Stimulated activated CD4-positive, alpha-beta T cell treated with anti-CD3 and anti-CD28 coated beads, Interleukin-2, amount 100 ng/mL, for 4 hours (primary cell): ENCODE data around the gene PIK3CG.

ENCODE experiments used
- DNase-seq: peaks from one replicate; pipeline ENCODE4 v3.0.0-alpha.2; 2020; ENCODE audit warnings: low read depth

The PIK3CG gene

DNA sequence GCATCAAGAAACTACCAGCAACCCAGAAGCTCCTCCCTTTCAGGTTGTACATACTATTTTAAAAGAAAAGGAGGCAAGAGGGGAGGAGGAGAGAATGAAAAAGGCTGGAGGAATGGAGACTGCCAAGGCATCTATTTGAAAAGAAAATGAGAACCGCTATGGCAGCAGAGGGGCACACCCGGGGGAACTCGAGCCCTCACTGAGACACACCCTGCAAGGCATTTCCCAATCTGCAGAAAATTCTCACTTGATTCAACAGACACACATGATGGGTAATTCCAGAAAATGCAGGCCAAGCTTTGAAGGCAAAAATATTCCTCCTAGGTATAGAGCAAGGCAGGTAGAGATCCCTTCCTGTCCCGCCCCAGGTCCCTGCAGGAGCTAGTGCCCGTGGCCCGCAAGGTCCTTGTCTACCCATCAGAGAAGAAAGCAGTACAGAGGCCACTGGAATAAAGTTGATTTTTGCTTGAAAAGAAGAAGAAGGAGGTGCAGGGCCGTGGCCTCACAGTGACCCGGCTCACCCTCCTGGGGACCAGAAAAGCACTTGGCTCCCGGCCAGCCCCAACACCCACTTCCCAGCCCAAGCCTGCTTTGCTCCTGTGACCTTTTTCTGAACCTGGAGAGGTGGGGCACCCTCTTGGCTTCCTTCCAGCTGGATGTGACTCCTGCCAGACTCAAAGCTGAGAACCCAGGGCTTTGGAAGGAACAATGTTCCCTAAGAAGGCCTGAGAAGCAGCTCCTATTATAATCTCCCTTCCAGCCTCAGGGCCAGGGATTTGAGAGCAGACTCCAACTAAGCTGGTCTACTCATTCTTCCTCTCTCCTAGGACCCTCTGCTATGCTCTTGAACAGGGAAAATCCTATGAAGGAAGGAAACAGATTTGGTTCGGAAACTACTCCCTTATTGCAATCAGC, 6.2 kb upstream of the PIK3CG start:
- DNase-seq, result no peak

DNA sequence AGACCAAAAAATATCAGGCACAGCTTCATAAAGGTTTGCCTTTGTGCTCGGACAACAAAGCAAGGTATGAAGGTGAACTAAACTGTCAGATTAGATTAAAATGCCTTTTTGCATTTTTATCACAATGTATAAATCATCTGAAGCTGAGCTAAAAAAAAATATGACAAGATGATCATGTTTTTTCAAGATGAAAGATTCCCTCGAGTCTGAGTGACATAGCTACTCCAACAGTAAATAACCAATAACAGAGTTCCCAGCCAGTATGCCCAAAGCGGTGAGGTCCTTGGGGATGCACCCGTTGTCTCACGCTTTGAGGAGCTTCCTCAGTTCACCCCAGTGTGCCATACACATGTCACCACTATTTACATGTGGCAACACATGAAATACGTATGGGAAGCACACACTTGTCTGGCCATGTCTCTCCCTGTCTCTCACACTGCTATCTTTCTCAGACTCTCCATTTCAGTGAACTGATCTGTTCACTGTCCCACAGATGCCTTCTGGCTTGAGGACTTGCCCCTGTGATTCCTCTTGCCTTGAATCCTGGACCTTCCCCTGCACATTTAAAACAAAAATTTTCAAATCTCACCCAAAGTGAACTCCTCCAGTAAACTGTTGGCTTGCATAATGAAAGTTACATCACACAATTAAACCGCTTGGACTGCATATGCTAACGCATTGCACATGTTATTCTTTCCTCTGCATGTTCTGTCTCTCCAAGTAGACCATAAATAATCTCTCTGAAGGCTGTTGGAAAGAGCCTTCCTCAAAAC, 2.6 kb upstream of the PIK3CG start:
- DNase-seq, result no peak

DNA sequence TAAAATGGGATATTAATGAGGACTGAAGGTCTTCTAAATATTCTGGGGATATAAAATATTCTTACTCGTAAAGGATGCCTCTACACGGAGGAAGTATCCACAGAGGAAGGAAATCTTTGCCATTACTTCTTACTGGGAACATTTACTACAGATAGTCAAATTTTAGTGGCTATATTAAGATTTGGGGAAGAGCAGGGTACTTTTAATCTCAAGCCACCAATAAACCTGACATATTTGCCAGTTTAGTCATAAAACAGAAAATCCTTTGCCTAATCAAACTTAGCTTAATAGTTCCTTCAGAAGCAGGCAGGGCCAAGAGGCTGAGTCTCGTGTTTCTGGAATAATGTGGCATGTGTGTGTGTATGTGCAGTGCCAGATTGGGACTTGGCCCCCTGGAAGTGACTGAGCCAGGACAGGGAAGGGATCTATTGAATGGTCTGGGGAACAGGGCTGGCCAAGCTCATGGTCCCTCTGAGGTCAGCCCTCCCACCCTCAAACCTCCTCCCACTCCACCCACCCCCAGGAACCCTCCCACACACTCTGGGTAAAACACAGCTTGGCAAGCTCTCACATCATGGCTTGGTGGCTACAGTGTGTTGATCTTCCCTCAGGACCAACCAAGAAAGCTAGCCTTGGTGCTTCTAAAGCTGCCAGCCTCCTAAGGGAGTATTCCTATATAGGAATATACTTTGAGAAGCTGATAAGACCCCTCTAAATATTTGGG, 1.6 kb upstream of the PIK3CG start:
- no peak for DNase-seq

DNA sequence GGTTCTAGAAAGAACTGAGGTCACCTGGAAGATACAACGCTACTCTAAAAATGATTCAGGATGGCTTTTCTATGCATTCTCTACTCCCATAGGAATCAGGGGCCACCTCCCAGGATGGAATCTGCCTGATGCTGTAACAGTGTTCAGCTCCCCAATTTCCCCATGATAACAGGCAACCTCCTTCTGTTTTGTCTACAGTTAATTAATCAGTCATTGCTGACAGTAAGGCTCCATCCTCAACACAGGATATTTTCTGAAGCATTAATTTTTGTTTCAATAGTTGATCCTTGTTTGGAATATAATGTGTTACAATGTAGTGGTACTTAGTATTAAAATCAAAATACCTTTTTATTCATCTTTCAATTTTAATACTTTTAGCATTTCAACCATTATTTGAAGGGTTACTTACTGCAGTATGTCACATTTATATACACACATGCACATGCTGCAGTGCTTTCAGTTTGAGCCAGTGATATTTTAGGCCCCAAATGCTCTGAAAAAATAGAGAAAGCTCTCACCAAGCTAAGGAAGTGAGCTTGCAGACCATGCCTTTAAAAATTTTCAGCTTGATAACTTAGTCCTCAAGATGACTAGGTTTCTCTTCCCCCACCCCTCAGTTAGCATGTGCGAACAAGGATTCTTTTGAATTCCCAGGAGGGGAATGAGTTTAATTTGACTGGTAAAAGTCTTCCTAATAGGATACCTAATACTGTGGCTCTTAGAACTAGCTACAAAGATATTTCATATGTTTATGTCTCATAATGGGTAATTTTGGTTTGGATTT, 592 bp upstream of the PIK3CG start:
- no peak for DNase-seq

DNA sequence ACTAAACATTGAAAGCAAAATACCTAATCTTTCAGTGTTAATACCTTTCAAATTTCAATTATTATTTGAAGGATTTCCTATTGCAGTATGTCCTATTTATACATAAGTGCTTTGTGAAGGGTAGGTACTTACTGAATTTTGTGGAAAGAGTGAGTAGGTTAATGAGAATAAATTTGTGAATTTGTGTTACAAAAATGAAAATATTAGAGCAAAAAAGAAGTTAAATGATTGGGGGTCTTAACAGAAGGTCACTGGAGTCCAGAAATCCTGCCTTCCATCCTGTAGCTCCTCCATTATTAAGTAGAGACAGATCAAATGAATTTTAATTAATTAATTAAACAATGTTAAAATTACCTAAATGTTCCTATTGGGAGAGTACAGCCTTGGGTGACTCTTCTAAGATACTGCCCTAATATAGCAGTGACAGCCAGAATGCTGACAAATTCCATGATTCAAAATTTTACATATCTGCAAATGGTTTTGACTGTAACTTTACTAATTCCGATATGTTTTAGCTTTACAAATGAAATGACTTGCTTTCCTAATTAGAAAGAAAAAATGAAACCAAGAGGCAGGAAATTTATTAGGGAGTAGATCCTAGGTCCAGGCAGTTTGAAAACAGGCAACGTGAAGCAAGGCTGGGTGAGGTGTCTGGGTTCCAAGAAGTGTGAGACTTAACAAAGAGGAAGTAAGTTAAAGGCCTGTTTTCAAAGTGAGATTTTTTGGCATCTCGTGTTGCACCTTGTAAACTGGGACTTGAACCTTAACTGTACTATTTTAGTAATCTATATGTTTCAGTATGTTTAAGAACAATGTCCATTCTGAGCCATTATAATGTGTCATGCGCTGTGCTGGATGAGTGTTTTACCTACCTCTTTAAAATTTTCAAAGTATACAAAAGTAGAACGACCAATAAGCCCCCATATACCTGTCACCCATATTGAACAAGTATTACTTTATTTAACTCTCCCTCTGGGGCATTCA, 1.5 kb downstream of the PIK3CG start:
- DNase-seq, result no peak

DNA sequence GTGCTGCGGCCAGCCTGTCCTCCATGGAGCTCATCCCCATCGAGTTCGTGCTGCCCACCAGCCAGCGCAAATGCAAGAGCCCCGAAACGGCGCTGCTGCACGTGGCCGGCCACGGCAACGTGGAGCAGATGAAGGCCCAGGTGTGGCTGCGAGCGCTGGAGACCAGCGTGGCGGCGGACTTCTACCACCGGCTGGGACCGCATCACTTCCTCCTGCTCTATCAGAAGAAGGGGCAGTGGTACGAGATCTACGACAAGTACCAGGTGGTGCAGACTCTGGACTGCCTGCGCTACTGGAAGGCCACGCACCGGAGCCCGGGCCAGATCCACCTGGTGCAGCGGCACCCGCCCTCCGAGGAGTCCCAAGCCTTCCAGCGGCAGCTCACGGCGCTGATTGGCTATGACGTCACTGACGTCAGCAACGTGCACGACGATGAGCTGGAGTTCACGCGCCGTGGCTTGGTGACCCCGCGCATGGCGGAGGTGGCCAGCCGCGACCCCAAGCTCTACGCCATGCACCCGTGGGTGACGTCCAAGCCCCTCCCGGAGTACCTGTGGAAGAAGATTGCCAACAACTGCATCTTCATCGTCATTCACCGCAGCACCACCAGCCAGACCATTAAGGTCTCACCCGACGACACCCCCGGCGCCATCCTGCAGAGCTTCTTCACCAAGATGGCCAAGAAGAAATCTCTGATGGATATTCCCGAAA, 2.7 kb downstream of the PIK3CG start:
- no peak for DNase-seq

DNA sequence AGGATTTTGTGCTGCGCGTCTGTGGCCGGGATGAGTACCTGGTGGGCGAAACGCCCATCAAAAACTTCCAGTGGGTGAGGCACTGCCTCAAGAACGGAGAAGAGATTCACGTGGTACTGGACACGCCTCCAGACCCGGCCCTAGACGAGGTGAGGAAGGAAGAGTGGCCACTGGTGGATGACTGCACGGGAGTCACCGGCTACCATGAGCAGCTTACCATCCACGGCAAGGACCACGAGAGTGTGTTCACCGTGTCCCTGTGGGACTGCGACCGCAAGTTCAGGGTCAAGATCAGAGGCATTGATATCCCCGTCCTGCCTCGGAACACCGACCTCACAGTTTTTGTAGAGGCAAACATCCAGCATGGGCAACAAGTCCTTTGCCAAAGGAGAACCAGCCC, 3.3 kb downstream of the PIK3CG start:
- no peak for DNase-seq

DNA sequence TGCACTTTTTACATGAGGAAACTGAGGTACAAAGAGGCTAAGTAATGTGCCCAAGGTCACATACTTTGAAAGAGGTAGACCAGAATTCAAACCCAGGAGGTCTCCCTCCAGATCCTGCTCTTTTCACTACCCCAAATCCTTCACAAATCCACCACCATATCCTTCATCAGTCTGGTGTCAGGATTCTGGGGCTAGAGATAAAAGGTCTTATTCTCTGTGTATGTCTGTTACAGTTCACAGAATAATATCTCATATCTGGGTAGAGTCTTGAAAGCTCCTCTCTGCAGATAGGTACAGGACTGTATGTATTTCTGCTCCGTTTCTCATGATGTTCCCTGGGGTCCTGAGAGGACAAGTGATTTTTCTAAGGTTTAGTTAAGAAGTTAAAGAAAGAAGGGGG, 4.9 kb downstream of the PIK3CG start:
- DNase-seq, result no peak

DNA sequence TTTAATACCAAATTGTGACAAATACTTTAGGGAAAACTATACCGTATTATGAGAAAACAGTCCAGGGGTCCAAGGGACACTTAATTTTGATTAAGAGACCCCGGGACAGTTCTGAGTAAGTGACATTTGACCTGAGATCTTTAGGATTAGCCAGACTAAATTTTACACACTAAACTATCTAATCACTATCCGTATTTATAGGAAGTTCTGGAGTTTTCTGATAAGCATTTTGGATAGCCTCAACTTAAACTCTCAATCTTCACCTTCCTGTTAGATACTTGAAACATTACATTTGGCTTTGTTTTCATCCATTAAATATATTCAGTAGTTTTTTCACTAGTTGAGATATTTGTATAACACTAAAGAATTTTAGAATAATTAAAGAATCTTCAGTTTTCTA, 5.4 kb downstream of the PIK3CG start:
- no peak for DNase-seq

DNA sequence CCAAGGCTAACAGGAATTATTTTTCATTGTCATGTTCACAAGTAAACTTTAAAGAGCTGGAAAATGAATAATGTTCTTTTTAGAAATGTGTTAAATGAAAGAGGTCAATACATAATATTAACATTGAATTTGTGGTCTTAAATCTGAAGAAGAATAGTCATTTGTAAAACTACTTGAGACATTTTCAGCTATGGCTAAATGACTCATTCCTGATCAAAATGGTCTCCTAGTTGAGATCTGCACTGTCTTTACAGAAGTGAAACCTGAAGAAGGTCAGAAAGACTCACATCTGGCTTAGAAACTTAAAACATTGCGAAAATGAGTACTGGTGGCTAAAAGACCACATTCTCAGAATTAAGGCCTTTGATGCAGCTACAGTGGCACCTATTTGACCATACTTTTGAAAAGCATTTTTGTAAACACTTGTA, 5.9 kb downstream of the PIK3CG start:
- no peak for DNase-seq

DNA sequence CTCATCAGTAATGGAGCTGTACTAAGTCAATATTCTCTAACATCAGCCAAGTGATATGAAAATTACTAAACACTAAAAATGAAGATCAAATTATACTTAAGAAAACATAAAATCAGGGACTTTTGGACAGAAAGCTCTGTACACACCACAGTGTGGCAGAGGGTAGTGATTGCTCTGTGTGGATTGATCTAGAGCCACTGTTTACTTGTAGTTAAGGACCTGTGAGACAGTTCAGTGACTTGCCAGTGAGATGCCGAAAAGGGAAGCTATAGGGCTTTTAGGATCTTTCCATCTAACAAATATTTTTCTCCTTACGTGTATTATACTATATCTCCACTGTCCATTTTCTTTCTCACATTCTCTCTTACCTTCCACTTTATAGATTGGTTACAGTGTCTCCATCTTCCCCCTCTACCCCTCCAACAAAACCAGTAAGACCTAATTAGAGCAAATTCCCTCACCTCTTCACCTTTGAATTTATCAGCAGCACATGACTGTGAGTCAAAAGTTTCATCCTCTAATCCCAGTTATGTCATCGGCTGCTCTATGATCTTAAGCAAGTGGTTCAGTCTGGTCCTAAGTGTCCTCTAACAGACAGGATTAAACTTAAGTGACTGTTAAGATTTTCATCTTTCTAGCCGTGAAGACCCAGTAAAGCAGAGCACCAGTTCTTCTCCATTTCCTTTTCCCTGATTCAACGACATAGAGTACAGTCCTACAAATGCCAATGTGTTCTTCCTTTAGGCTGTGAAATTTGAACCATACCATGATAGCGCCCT, 6.9 kb downstream of the PIK3CG start:
- no peak for DNase-seq

DNA sequence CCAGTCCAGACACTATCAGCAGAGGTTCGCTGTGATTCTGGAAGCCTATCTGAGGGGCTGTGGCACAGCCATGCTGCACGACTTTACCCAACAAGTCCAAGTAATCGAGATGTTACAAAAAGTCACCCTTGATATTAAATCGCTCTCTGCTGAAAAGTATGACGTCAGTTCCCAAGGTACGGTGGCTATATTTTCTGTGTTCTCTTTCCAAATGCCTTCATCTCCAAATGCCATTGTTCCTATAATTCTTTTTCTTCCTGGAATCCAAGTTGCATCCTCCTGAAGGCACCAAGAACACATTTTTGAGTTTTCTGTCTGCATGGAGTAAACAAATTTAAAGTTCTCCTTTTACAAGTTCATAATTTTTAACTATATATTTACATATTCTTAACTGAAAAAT, 7.7 kb downstream of the PIK3CG start:
- DNase-seq, result no peak

DNA sequence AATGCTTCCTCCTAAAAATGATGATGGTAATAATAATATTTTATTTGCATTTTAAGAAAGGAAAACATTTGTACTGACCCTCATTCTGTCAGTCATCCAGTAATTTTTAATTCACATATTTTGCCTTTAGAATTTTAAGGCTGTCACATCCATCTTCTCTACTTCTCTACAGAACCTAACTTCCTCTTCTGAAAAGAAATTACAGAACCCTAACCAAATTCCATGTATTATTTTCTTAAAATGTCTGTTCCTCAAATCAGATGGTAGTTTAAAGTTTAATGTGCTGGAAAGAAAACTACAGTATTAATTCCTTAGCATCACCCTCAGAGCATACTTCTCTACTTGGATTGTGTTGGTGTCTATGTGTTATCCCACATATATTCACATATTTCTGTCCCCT, 9.0 kb downstream of the PIK3CG start:
- no peak for DNase-seq

DNA sequence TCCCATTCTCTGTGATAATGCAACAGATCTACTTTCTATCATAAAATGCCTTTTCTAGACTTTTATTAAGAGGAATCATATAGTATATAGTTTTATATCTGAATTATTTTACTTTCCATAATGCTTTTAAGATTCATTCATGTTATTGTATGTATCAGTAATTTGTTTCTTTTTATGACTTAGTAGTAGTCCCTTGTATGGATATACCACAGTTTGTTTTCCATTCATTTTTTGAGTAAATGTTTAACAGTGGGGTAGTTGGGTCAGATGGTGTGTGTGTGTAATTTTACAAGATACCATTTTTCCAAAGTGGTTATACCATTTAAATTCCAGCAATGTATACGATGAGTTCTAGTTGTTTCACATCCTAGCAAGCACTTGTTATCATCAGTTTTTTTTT, 10.4 kb downstream of the PIK3CG start:
- no peak for DNase-seq

DNA sequence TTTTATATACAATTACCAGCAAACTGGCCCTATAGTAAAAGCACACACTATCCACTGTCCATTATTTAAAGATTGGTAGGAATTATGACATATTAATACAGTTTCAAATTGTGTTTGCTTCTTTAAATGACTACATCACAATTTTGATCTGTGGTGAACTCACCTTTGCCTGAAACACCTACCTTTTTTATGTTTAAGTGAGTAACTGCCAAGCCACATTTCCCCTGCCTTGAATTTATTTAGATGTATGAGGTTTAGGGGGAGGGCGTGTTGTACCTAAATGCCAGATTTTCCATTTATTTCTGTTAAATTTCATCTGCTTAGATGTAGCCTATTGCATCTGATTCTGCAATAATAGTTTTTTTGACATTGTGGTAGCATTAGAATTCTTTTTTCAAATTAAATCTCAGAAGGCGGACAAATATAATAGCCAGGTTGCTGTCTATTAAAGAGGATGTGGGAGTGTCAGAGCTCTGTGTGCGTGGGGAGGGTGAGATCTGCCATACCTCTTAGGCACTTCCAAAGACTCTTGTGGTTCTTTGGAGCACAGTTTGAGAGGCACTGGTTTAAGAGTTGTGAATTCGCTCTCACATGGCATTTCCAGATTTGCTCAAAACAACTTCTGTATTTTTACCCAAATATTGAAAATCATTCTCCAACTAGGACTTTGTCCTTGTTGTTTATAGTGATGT, 13.8 kb downstream of the PIK3CG start:
- no peak for DNase-seq

DNA sequence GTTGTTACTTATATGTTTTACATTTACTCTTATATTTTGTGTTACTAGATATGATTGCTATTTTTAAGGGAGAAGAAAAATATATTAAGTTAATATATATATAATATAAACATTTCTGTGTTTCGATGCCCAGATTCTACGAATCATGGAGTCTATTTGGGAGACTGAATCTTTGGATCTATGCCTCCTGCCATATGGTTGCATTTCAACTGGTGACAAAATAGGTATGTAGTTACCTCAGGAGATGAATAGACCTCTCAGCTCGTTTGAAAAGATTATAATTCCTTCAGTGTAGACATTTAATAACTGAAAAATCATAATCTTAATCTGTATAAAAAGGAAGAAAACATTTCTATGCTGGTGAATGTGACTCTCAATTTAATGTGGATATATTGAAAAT, 16.9 kb downstream of the PIK3CG start:
- no peak for DNase-seq

DNA sequence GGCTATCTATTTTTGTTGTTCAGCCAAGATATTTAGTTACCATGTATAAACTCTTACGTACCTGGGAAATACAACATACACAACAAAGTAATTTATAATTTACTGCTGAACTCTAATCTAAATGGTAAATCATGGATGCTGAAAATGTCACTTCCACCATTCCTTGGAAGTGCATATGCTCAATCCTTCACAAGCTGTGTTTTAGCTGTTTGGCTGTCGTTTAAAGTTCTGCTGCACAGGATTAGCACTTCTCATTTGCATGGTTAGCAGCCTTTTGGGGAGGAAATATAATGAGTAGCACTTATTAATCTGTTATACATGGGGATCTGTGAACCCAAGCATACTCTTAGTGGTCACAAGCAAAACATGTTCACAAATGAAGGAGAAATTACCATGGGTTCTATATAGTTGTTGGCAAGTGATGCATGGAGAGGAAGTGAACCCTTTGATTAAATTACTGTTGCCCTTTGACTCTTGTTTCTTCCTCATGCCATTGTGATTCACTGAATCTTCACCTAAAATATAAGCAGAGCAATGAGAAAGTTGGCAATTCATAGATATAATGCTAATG, 18.5 kb downstream of the PIK3CG start:
- DNase-seq, result no peak

DNA sequence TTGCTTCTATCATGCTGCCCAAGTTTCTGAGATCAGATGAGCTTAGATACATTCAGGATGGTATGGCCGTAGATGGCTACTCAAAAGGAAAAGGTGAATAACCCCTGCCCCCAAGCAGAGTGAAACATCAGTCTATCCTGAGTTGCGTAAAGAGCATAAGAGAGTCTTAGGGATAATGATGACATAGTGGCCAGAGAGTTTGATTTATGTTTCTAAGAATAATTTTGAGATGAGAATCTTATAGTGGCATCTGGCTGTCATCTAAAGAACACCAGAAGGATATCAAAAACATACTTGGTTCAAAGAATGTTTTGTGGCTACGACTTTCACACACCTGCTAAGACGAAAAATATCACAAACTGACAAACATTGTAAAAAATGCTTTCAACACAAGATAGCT, 20.6 kb downstream of the PIK3CG start:
- DNase-seq, result no peak
